ENCODE data around the gene RYK.

GRCh38 chr3:134201201-134202130 is 49.2 kb downstream of the RYK start:
- TF ChIP-seq, protein P1, sequence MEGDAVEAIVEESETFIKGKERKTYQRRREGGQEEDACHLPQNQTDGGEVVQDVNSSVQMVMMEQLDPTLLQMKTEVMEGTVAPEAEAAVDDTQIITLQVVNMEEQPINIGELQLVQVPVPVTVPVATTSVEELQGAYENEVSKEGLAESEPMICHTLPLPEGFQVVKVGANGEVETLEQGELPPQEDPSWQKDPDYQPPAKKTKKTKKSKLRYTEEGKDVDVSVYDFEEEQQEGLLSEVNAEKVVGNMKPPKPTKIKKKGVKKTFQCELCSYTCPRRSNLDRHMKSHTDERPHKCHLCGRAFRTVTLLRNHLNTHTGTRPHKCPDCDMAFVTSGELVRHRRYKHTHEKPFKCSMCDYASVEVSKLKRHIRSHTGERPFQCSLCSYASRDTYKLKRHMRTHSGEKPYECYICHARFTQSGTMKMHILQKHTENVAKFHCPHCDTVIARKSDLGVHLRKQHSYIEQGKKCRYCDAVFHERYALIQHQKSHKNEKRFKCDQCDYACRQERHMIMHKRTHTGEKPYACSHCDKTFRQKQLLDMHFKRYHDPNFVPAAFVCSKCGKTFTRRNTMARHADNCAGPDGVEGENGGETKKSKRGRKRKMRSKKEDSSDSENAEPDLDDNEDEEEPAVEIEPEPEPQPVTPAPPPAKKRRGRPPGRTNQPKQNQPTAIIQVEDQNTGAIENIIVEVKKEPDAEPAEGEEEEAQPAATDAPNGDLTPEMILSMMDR (IDR thresholded peaks at IDR 0.05 in 2 of 3, conservative IDR thresholded peaks at IDR 0.05 in 1 of 3; ENCODE audit: borderline replicate concordance in 1 of 3, insufficient read depth in 1 of 3, low read depth in 2 of 3, low read length in 2 of 3), result no peak
- TF ChIP-seq CEBPB (IDR thresholded peaks at IDR 0.05; ENCODE audit: low read depth), result peak; percentile 84
- peak; percentile 76 for TF ChIP-seq SP1 (IDR thresholded peaks at IDR 0.05; ENCODE audit: low read depth)
- TF ChIP-seq ZNF274 (IDR thresholded peaks at IDR 0.05; ENCODE audit: low read depth, low read length), result no peak
- TF ChIP-seq SIN3A (IDR thresholded peaks at IDR 0.05; ENCODE audit: low read depth), result no peak; the same call in 1 of the 2 replicates
- TF ChIP-seq POLR2AphosphoS5 (IDR thresholded peaks at IDR 0.05; ENCODE audit: low read depth, low read length), result 0 out of 2 replicates have a peak, but pooled peaks have one; percentile 36
- no peak for TF ChIP-seq TCF7L2 (IDR thresholded peaks at IDR 0.05; ENCODE audit: borderline replicate concordance, extremely low read depth, insufficient read depth, insufficient read length)
- TF ChIP-seq POLR2A (IDR thresholded peaks at IDR 0.05; ENCODE audit: borderline replicate concordance, extremely low read depth, insufficient read depth, insufficient read length), result no peak
- TF ChIP-seq EZH2 (IDR thresholded peaks at IDR 0.05), result no peak
- no peak for TF ChIP-seq ATF3 (IDR thresholded peaks at IDR 0.05)
- TF ChIP-seq ZBTB33 (IDR thresholded peaks at IDR 0.05; ENCODE audit: extremely low read depth, insufficient replicate concordance, low read length), result peak; percentile 32
- TF ChIP-seq EGR1 (IDR thresholded peaks at IDR 0.05; ENCODE audit: low read depth), result no peak
- no peak for TF ChIP-seq EZH2phosphoT487 (IDR thresholded peaks at IDR 0.05; ENCODE audit: borderline replicate concordance)

All from HCT116 (cell line).